Endothelial cell (in vitro differentiated cells): Measurements from ENCODE around the gene ZNF135. TPM values are rescaled to one million over a fixed set of nuclear protein-coding genes. Genes with fewer than 3 reads are reported as not detected.

ENCODE experiments used
- DNase-seq: peaks from one replicate; pipeline ENCODE4 v3.0.0; 2021; ENCODE audit warnings: low spot score
- H3K27ac Mint-ChIP-seq: one replicate; pipeline ENCODE4 v1.8.0; 2021; ENCODE audit warnings: mixed read lengths, inconsistent platforms; ENCODE audit not compliant: unreplicated experiment
- H3K27me3 Mint-ChIP-seq: one replicate; pipeline ENCODE4 v1.8.0; 2021; ENCODE audit warnings: mild to moderate bottlenecking, moderate library complexity, mixed read lengths, inconsistent platforms; ENCODE audit not compliant: unreplicated experiment
- H3K36me3 Mint-ChIP-seq: one replicate; pipeline ENCODE4 v1.8.0; 2021; ENCODE audit warnings: mild to moderate bottlenecking, low read depth, mixed read lengths, inconsistent platforms; ENCODE audit not compliant: unreplicated experiment
- H3K4me1 Mint-ChIP-seq: one replicate; pipeline ENCODE4 v1.8.0; 2021; ENCODE audit warnings: mild to moderate bottlenecking, mixed read lengths, inconsistent platforms; ENCODE audit not compliant: unreplicated experiment
- H3K4me3 Mint-ChIP-seq: one replicate; pipeline ENCODE4 v1.8.0; 2021; ENCODE audit warnings: mild to moderate bottlenecking, mixed read lengths, inconsistent platforms; ENCODE audit not compliant: unreplicated experiment
- H3K9me3 Mint-ChIP-seq: one replicate; pipeline ENCODE4 v1.8.0; 2021; ENCODE audit warnings: mixed read lengths, inconsistent platforms; ENCODE audit not compliant: unreplicated experiment
- CTCF ChIP-seq: fragments of 200-600 bp; sonication (generic); IDR thresholded peaks from one replicate; pipeline ENCODE4 v1.5.0; 2021; ENCODE audit warnings: antibody characterized with exemption; ENCODE audit not compliant: unreplicated experiment
- total RNA-seq: library from RNA; stranded (reverse); fragmentation: NEBNext Ultra II Directional; extraction: Animal tissue kit (Norgen Biotek cat#: 25700); gene quantifications from one replicate; pipeline ENCODE4 v1.2.1, GENCODE V29; 2021; ENCODE audit not compliant: unreplicated experiment

Gene ZNF135
- total RNA-seq, 1 donor from 2014 or later: 1.1 TPM

DNA sequence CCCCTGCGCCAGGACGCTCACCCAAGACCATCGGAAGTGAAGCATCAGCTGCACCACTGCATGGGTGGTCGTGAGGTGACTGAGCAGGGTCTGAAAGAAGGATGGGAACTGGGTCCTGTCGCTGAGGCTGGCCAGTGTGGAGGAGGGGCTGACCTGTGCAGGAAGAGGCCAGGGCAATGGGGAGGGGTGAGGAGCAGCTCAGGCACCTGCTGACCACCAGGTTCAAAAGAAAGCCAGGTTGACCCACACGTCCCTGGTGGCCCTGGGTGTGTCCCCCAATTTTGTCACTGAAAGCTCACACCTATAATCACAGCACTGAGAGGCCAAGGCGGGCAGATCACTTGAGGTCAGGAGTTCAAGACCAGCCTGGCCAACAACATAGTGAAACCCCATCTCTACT, 39.0 kb upstream of the ZNF135 start:
- no peak for DNase-seq
- H3K4me1 Mint-ChIP-seq: no peaks in the 10 kb centered on the region
- peaks cover 25% of the 10 kb centered on the region for H3K9me3 Mint-ChIP-seq
- H3K4me3 Mint-ChIP-seq: no peak overlapping the region
- peaks cover 13% of the 10 kb centered on the region for H3K36me3 Mint-ChIP-seq
- no peak for TF ChIP-seq CTCF
- peaks cover 13% of the 10 kb centered on the region for H3K27me3 Mint-ChIP-seq
- no peak overlapping the region for H3K27ac Mint-ChIP-seq

DNA sequence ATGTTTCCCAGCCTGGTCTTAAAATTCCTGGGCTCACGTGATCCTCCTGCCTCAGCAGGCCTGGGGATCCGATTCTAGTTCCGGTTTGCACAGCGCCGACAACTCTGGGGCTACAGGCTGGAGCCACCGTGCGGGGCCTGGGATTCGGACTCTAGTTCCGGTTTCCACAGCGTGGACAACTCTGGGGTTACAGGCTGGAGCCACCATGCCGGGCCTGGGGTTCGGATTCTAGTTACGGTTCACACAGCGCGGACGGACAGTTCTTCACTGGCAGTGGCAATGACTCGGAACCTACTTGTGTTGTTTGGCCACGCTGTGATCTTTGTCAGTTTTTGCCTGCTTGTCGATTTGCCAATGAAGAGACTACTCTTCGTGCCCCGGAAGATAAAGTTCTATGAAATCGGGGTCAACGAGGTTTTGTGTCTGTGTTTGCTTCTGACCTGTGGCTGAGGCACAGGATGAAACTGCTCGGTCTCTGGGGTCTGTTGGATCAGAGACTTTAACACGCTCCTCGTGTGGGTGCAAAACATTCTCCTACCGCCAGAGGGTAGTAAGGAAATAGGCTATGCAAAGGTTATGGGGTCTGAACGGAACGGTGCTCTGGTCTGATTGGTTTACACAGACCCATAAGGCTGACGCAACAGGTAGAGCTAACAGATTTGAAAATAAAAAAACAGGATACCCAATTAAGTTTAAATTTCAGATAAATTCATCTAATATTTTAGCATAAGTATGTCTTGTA, 37.4 kb upstream of the ZNF135 start:
- TF ChIP-seq CTCF: peak; percentile 22
- Mint-ChIP-seq H3K27me3 (peaks cover 13% of the 10 kb centered on the region), H3K27ac (no peak overlapping the region), H3K4me1 (no peaks in the 10 kb centered on the region), H3K36me3 (peaks cover 12% of the 10 kb centered on the region), H3K4me3 (peak overlapping the region; percentile 57), H3K9me3 (peaks cover 21% of the 10 kb centered on the region)
- DNase-seq: no peak

DNA sequence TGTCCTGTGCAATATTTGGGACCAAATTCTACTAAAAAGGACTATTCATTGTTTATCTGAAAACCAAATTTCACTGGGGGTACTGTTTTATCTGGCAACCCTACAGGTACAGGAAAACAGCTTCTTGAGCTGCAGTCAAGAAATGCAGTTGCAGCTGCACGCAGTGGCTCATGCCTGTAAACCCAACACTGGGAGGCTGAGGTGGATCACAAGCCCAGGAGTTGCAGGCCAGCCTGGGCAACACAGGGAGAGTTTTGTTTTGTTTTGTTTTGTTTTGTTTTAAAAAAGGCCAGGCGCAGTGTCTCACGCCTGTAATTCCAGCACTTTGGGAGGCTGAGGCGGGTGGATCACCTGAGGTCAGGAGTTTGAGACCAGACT, 36.8 kb upstream of the ZNF135 start:
- peaks cover 13% of the 10 kb centered on the region for H3K27me3 Mint-ChIP-seq
- H3K4me1 Mint-ChIP-seq: no peaks in the 10 kb centered on the region
- no peak overlapping the region for H3K27ac Mint-ChIP-seq
- no peak overlapping the region for H3K4me3 Mint-ChIP-seq
- H3K36me3 Mint-ChIP-seq: peaks cover 12% of the 10 kb centered on the region
- no peak for TF ChIP-seq CTCF
- peaks cover 23% of the 10 kb centered on the region for H3K9me3 Mint-ChIP-seq
- no peak for DNase-seq

- Mint-ChIP-seq H3K4me1 (no peaks in the 10 kb centered on the region), H3K36me3 (peaks cover 19% of the 10 kb centered on the region), H3K27me3 (peaks cover 18% of the 10 kb centered on the region), H3K27ac (no peak overlapping the region), H3K9me3 (peaks cover 38% of the 10 kb centered on the region), H3K4me3 (no peak overlapping the region)
- DNase-seq: no peak
- no peak for TF ChIP-seq CTCF
Observed at GRCh38 chr19:58024661-58025060, 34.4 kb upstream of the ZNF135 start.

GRCh38 chr19:58033741-58034476, 25.2 kb upstream of the ZNF135 start, which contains the start of gene ZSCAN1:
Gene ZSCAN1, plus strand, starts transcription at chr19:58034025. Its CDS starts 3,812 bp downstream, at chr19:58037837.
- no peaks in the 10 kb centered on the region for H3K4me1 Mint-ChIP-seq
- TF ChIP-seq CTCF: no peak
- peaks cover 17% of the 10 kb centered on the region for H3K27me3 Mint-ChIP-seq
- H3K4me3 Mint-ChIP-seq: no peak within 1 kb of the TSS
- H3K27ac Mint-ChIP-seq: no peak within 1 kb of the TSS
- DNase-seq: peak; percentile 9
- H3K9me3 Mint-ChIP-seq: peaks cover 35% of the 10 kb centered on the region
- H3K36me3 Mint-ChIP-seq: peaks cover 29% of the 10 kb centered on the region
